ENCODE results near the gene ZNF536. TPM values are rescaled to one million over a fixed set of nuclear protein-coding genes. Genes with fewer than 3 reads are reported as not detected.

ZNF536 gene
- total RNA-seq, 2 experiments from 2014 or later, result not detected

DNA sequence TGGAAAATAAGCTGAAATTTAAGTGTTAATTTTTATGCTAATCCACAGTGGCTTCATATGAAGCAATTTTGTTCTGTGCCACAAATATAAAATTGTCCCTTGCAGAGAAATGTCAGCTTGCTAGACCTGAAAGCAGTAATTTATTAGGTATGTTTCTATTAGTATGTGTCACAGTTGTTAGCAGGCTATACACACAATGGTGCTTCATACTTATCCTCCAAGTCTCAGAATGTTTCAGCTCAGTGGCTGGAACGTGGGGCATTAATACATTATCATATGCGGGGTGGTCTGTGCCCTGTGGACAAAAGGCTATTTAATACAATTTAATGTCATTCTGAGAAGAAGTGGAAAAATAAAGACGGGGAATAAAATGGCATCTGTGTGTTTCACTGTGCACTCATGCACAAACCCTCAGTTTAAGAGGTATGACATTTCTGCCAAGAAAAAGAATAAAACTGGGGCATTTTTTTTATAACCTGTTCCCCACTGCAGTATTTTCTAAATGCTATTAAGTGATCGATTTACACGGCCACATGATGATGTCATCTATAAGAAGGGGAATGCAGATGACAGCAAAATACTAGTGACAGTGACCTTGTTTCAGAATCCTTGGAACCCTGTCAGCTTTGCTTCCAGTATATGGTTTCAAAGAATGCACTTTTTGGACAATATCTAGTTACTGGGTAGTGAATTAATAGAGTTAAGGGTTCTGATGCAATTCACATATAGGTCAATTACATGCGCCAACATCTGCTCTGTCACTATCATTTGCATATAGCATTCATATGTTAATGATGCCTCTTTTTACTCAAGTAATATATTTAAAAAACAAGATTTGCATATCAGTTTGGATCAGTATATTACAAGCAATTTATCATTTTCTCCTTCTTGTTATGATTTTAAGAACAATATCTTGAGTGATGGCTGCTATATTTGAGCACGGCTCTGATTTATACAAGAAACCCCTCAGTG is 21.2 kb upstream of the ZNF536 start:
- no peak overlapping the region for H3K27ac Mint-ChIP-seq
- POLR2A ChIA-PET, result no interaction called here
- no peak for ATAC-seq (ENCODE audit: low read depth)
- no peaks in the 10 kb centered on the region for H3K4me1 Mint-ChIP-seq
- H3K4me3 Mint-ChIP-seq, result no peak overlapping the region
- no peak for DNase-seq
- no peaks in the 10 kb centered on the region for H3K27me3 Mint-ChIP-seq
- H3K36me3 Mint-ChIP-seq, result no peaks in the 10 kb centered on the region
- no peaks in the 10 kb centered on the region for H3K9me3 Mint-ChIP-seq

GRCh38 chr19:30351774-30352173 is 20.4 kb upstream of the ZNF536 start:
- ATAC-seq (ENCODE audit: low read depth) (no peak), DNase-seq (no peak)
- H3K36me3 Mint-ChIP-seq, result no peaks in the 10 kb centered on the region
- H3K4me3 Mint-ChIP-seq, result no peak overlapping the region
- no peak overlapping the region for H3K27ac Mint-ChIP-seq
- no peaks in the 10 kb centered on the region for H3K27me3 Mint-ChIP-seq
- POLR2A ChIA-PET, result no interaction called here
- H3K9me3 Mint-ChIP-seq, result no peaks in the 10 kb centered on the region
- H3K4me1 Mint-ChIP-seq, result no peaks in the 10 kb centered on the region

- no peak for DNase-seq
- H3K4me1 Mint-ChIP-seq, result no peaks in the 10 kb centered on the region
- ATAC-seq (ENCODE audit: low read depth), result no peak
- H3K4me3 Mint-ChIP-seq, result no peak overlapping the region
- no peak overlapping the region for H3K27ac Mint-ChIP-seq
- no peaks in the 10 kb centered on the region for H3K27me3 Mint-ChIP-seq
- H3K36me3 Mint-ChIP-seq, result no peaks in the 10 kb centered on the region
- H3K9me3 Mint-ChIP-seq, result no peaks in the 10 kb centered on the region
- POLR2A ChIA-PET, result no interaction called here
These were observed 18.7 kb upstream of the ZNF536 start for GRCh38 chr19:30353394-30353945.

DNA sequence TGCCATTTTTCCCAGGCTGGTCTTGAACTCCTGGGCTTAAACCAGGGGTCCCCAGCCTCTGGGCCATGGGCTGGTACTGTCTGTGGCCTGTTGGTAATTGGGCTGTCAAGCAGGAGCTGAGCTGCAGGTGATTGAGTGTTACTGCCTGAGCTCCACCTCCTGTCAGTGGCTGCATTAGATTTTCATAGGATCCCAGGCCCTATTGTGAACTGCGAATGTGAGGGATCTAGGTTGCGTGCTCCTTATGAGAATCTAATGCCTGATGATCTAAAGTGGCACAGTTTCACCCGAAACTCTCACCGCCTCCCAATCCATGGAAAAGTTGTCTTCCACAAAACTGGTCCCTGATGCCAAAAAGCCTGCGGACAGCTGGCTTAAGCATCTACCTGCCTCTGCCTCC is 16.6 kb upstream of the ZNF536 start:
- ATAC-seq (ENCODE audit: low read depth) (no peak), DNase-seq (no peak)
- no peaks in the 10 kb centered on the region for H3K36me3 Mint-ChIP-seq
- H3K9me3 Mint-ChIP-seq, result no peaks in the 10 kb centered on the region
- no peak overlapping the region for H3K27ac Mint-ChIP-seq
- peaks cover 7% of the 10 kb centered on the region for H3K27me3 Mint-ChIP-seq
- POLR2A ChIA-PET, result no interaction called here
- no peaks in the 10 kb centered on the region for H3K4me1 Mint-ChIP-seq
- H3K4me3 Mint-ChIP-seq, result no peak overlapping the region

- POLR2A ChIA-PET, result no interaction called here
- Mint-ChIP-seq H3K36me3 (no peaks in the 10 kb centered on the region), H3K27me3 (peaks cover 14% of the 10 kb centered on the region), H3K9me3 (no peaks in the 10 kb centered on the region), H3K4me1 (no peaks in the 10 kb centered on the region), H3K4me3 (no peak overlapping the region), H3K27ac (no peak overlapping the region)
- DNase-seq, result no peak
- no peak for ATAC-seq (ENCODE audit: low read depth)
These were observed 15.1 kb upstream of the ZNF536 start for GRCh38 chr19:30356951-30357579.

DNA sequence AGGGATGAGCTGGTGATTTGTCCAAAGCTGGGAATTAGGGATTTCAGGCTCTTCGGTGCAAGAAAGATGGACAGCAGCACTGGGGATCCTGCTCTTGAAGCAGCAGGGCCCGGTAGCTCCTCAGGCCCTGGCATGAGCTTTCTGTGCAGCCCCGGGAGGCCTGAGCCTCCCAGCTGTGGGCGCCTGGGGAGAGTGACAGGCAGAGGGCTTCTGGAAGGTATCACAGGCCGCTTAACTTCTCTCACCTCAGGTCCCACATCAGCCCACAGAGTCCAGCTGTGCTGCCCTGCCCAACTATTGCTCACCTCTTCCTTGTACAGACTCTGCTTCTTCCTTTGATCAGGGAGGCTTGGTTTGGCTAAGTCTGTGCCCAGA is 14.6 kb upstream of the ZNF536 start:
- ATAC-seq (ENCODE audit: low read depth) (no peak), DNase-seq (no peak)
- no peaks in the 10 kb centered on the region for H3K4me1 Mint-ChIP-seq
- no peaks in the 10 kb centered on the region for H3K9me3 Mint-ChIP-seq
- no peaks in the 10 kb centered on the region for H3K36me3 Mint-ChIP-seq
- peaks cover 14% of the 10 kb centered on the region for H3K27me3 Mint-ChIP-seq
- POLR2A ChIA-PET, result no interaction called here
- no peak overlapping the region for H3K27ac Mint-ChIP-seq
- H3K4me3 Mint-ChIP-seq, result no peak overlapping the region

DNA sequence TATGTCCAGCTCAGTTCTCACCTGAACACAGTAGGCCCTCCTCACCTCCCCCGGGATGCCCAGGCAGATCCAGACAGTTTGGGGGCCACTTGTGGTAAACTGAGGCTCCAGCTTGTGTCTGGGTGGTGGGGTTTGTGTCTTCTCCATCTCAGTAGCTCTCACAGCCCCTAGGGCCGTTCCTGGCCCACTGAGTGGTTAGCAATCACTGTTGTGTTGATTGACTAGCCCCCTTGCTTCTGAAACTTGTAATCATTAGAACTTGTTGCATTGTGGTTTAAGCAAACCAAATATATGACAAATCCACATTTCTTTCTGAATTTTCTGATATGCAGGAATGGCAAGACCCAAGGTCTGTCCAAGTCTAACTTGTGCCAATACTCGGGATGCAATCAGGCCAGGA is 13.9 kb upstream of the ZNF536 start:
- DNase-seq (no peak), ATAC-seq (ENCODE audit: low read depth) (no peak)
- Mint-ChIP-seq H3K4me3 (no peak overlapping the region), H3K4me1 (no peaks in the 10 kb centered on the region), H3K9me3 (no peaks in the 10 kb centered on the region), H3K36me3 (no peaks in the 10 kb centered on the region), H3K27me3 (peaks cover 14% of the 10 kb centered on the region), H3K27ac (no peak overlapping the region)
- POLR2A ChIA-PET, result no interaction called here

GRCh38 chr19:30358821-30359580 is 13.2 kb upstream of the ZNF536 start:
- H3K4me1 Mint-ChIP-seq, result no peaks in the 10 kb centered on the region
- peaks cover 14% of the 10 kb centered on the region for H3K27me3 Mint-ChIP-seq
- H3K4me3 Mint-ChIP-seq, result no peak overlapping the region
- H3K27ac Mint-ChIP-seq, result no peak overlapping the region
- no peaks in the 10 kb centered on the region for H3K36me3 Mint-ChIP-seq
- DNase-seq, result no peak
- H3K9me3 Mint-ChIP-seq, result no peaks in the 10 kb centered on the region
- ATAC-seq (ENCODE audit: low read depth), result no peak
- POLR2A ChIA-PET, result no interaction called here

DNA sequence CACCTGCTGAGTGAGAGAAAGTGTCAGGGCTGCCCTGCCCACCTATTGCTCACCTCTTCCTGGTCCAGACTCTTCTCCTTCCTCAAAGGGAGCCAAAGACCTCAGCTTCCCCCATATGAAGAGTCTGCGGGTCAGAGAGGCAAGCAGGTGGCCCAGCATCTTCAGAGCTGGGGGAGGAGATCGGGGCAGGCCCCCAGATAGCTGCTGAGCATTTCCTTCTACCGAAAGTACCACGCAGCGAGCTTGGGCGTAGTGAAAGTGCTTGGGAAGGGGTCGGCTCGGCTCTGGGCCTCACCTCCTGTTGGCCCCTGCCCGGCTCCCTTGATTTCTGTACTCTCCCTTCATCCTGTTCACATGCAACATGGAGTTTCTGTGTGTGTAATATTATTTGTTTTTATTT is 12.2 kb upstream of the ZNF536 start:
- no peak for ATAC-seq (ENCODE audit: low read depth)
- POLR2A ChIA-PET, result no interaction called here
- DNase-seq, result no peak
- H3K4me1 Mint-ChIP-seq, result no peaks in the 10 kb centered on the region
- H3K36me3 Mint-ChIP-seq, result no peaks in the 10 kb centered on the region
- no peak overlapping the region for H3K4me3 Mint-ChIP-seq
- H3K27me3 Mint-ChIP-seq, result peaks cover 14% of the 10 kb centered on the region
- no peak overlapping the region for H3K27ac Mint-ChIP-seq
- H3K9me3 Mint-ChIP-seq, result no peaks in the 10 kb centered on the region

DNA sequence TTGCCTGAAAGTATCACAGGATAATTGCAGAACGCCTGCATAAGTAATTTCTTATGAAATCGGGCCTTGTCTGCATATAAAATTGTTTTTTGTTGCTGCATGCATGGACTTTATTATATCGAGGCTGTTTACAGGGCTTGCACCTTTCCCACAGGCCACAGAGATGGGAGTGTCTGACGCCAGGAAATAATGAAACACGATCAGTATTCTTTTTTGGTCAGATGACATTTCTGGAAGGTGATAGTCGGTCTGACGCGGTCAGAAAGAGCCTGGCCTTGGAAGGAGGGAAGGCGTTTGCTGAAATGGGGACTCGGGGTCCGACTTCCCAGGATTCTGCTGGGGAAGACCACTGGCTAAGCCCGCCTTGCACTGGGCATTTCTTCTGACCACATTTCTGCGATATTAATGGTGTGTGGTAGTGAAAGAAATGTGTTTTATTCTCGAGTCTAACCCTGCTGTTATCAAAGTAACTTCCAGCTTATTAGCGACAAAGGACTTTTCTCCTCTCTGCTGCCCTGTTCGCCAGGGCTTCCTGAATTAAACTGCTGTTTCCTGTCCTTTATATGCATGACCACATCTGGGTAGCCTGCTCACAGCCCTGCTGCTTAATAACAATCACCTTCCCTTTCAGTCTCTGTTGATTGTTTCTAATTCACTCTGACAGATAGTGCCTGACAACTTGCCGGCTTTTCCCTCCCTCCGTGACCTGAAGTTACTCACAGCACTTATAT is 11.6 kb upstream of the ZNF536 start:
- DNase-seq, result no peak
- H3K36me3 Mint-ChIP-seq, result no peaks in the 10 kb centered on the region
- H3K9me3 Mint-ChIP-seq, result no peaks in the 10 kb centered on the region
- H3K27ac Mint-ChIP-seq, result no peak overlapping the region
- no peaks in the 10 kb centered on the region for H3K4me1 Mint-ChIP-seq
- POLR2A ChIA-PET, result no interaction called here
- no peak overlapping the region for H3K4me3 Mint-ChIP-seq
- peaks cover 14% of the 10 kb centered on the region for H3K27me3 Mint-ChIP-seq
- no peak for ATAC-seq (ENCODE audit: low read depth)

- no peak for DNase-seq
- Mint-ChIP-seq H3K4me1 (no peaks in the 10 kb centered on the region), H3K9me3 (no peaks in the 10 kb centered on the region), H3K27me3 (peaks cover 14% of the 10 kb centered on the region), H3K36me3 (no peaks in the 10 kb centered on the region), H3K4me3 (no peak overlapping the region), H3K27ac (no peak overlapping the region)
- POLR2A ChIA-PET, result no interaction called here
- ATAC-seq (ENCODE audit: low read depth), result no peak
These were observed 11.1 kb upstream of the ZNF536 start for GRCh38 chr19:30361107-30361447.

- ATAC-seq (ENCODE audit: low read depth) (no peak), DNase-seq (no peak)
- Mint-ChIP-seq H3K4me3 (no peak overlapping the region), H3K36me3 (no peaks in the 10 kb centered on the region), H3K27ac (no peak overlapping the region), H3K4me1 (no peaks in the 10 kb centered on the region), H3K9me3 (no peaks in the 10 kb centered on the region), H3K27me3 (peaks cover 14% of the 10 kb centered on the region)
- POLR2A ChIA-PET, result no interaction called here
These were observed 10.5 kb upstream of the ZNF536 start for GRCh38 chr19:30361721-30362120.

GRCh38 chr19:30362156-30362754 is 9.9 kb upstream of the ZNF536 start:
- POLR2A ChIA-PET, result no interaction called here
- Mint-ChIP-seq H3K9me3 (no peaks in the 10 kb centered on the region), H3K4me3 (no peak overlapping the region), H3K36me3 (no peaks in the 10 kb centered on the region), H3K4me1 (no peaks in the 10 kb centered on the region), H3K27ac (no peak overlapping the region), H3K27me3 (peaks cover 14% of the 10 kb centered on the region)
- no peak for ATAC-seq (ENCODE audit: low read depth)
- no peak for DNase-seq

Data from activated naive CD8-positive, alpha-beta T cell treated with anti-CD3 and anti-CD28 coated beads, Interleukin-2, amount 10 ng/mL, durations not matched to agents 7 days and 5 days (primary cell).